HL-60/S4 (cell line): ENCODE data around the gene COX8C.

ENCODE experiments used
- in situ Hi-C: fragments of 300-500 bp; cut with MboI; formaldehyde crosslinking; loops from 2 replicates; pipeline ENCODE4 v1.14.3; 2022; ENCODE audit warnings: low sequenced_read_pairs

Gene COX8C, protein sequence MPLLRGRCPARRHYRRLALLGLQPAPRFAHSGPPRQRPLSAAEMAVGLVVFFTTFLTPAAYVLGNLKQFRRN

GRCh38 chr14:93346926-93347721 is at the start of gene COX8C:
Gene COX8C (plus strand): TSS chr14:93347182. CDS start chr14:93347269, 87 bp downstream.
- in situ Hi-C loops, result no loop called here

DNA sequence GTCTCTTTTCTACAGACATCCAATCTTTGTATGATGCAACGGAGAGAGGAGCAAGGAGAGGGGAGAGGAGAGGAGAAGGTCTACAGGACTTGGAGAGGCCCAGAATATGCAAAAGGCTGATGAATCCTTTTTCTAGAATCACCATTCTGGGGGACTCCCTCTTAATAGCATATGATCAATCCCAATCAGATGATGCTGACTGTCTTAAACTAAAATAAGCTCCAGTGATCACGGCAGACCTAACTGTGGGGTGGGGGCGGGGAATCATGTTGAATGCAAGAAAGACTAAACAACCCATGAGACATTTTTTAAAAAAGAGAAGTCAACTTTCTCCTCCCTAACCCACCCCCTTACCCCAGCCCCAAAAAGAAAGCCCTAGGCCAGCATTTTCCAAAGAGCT is 47.6 kb upstream of the COX8C start:
- in situ Hi-C loops, result no loop called here

DNA sequence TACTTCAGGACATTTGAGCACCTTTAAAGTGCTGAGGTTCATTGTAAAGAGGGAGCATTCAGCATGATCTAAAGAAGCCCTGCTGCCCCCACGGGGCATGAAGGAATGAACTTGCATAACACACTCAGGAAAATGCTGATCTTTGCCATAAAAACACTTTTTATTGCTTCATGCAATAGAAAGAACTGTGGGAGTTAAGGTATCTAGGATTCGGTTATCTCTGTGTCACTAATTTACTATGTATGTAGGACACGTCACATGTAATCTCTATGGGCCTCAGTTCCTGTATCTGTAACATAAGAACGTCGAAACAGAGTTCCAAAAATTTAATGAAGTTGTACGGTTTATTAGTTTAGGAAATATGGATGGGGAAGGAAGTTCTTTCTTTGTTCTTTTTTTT is 47.1 kb upstream of the COX8C start:
- in situ Hi-C loops, result no loop called here

- in situ Hi-C loops, result no loop called here
Measured at GRCh38 chr14:93301821-93302447, 45.0 kb upstream of the COX8C start.

- in situ Hi-C loops, result no loop called here
Measured at GRCh38 chr14:93302688-93303581, 44.0 kb upstream of the COX8C start.

DNA sequence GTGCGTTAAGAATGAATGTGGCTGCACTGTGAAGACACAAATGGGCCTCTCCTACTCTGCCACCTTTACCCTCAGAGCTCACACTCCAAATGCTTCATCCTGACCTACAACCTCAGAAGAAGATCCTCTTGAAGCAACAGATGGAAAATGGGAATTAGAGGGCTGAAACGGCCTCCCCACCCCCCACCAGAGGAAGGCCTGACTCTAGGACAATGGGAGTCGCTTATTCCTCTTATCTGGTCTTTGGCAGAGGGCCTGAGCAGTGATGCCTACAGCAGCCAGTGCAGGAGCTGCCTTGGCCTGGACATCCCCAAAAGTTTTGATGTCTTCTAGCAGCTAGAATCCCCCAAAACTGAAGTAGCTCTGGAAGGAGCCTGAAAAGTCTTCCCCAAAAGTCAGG is 43.3 kb upstream of the COX8C start:
- in situ Hi-C loops, result no loop called here

DNA sequence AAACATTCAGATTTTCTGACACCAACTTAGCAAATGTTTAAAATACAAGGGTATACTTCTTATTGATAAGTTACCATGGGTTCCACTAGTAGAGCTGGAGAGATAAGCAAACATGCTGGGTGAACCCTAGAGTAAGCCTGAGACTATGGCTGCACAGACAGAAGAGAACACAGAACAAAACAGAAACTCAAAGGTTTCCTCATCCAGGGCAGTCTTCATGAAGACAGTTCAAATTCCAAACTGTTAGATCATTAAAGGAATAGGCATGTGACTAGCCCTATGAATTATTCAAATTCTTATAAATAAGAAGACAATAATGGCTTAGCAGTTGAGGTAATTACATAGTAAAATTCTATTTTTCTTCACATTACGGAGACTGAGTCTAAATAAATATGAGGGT is 42.2 kb upstream of the COX8C start:
- in situ Hi-C loops, result no loop called here

DNA sequence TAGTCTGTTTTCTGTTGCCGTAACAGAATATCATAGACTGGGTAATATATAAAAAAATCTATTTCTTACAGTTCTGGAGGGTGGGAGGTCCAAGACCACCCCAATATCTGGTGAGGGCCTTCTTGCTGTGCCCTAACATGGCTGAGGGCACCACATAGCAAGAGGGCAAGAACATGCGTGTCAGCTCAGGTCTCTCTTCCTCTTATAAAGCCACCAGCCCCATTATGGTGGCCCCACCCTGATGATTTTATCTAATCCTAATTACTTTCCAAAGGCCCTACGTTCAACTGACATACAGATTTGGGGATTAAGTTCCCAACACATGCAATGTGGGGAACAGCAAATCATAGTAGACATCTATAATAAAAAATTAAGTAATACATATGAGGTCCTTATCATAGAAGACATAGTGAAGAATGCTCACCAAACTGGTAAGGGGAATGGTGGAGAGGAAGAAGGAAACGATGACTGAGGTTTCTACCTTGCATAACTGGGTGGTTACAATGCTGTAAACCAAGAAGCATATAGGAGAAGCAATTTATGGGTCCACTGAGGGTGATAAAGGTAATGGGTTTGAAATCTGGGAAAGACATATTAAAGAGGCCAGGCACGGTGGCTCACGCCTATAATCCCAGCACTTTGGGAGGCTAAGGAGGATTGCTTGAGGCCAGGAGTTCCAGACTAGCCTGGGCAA is 41.1 kb upstream of the COX8C start:
- in situ Hi-C loops, result no loop called here

DNA sequence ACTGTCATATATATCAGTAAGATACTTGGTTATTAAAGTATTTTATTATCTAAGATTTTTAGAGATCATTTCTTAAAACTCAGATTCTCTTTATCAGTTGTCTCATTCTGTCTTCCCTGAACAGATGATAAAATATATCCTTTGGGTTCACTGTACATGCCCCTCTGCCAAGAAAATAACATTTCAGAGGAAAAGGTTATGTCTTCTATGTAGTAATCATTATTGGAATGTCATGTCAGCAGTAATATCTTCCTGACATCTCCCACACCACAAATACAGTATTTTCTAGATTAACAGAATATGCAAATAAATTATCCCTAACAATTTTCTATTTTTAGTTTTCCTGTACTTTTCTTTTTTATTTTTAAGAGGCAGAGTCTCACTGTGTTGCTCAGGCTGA is 40.2 kb upstream of the COX8C start:
- in situ Hi-C loops, result no loop called here

GRCh38 chr14:93308686-93309345 is 38.2 kb upstream of the COX8C start:
- in situ Hi-C loops, result no loop called here

GRCh38 chr14:93309427-93309966 is 37.5 kb upstream of the COX8C start:
- in situ Hi-C loops, result no loop called here

- in situ Hi-C loops, result no loop called here
Measured at GRCh38 chr14:93311082-93311481, 35.9 kb upstream of the COX8C start.

DNA sequence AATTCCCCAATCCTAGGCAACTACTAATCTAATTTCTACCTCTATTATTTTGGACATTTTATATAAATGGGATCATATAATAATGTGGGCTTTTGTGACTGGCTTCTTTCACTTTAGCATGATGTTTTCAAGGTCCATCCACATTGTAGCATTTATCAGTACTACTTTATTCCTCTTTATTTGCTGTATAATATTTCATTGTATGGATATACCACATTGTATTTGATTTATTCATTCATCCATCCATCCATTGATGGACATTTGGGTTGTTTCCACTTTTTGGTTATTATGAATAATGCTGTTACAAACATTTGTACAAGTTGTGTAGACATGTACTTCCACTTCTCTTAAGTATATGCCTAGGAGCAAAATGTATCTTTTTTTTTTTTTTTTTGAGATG is 31.4 kb upstream of the COX8C start:
- in situ Hi-C loops, result no loop called here

- in situ Hi-C loops, result no loop called here
Measured at GRCh38 chr14:93316716-93317115, 30.3 kb upstream of the COX8C start.

DNA sequence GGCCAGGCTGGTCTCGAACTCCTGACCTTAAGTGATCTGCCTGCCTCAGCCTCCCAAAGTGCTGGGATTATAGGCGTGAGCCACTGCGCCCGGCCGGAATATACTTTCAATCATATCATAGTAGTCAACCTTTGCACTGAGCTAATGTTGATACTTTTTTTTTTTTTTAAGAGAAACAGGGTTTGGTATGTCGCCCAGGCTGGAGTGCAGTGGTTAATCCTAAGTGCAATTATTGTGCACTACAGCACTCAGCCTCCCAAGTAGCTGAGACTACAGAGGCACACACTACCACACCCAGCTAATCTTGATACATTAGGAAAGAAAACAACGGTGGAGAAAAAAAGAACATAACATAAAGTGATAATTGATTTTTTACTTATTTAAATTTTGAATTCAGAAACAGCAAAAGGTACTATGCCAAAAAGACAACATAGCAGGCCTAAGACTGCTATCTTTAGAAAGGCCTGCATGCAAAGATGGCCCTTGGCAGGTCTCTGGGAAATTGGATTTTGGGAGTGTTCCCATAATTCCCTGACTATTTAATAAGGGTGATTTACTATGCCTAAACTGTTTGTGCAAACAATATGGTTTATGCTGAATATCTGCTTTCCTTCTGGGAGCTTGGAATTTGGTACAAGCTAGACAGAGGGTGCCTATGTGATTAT is 29.6 kb upstream of the COX8C start:
- in situ Hi-C loops, result no loop called here

- in situ Hi-C loops, result no loop called here
Measured at GRCh38 chr14:93317875-93318807, 28.8 kb upstream of the COX8C start.

DNA sequence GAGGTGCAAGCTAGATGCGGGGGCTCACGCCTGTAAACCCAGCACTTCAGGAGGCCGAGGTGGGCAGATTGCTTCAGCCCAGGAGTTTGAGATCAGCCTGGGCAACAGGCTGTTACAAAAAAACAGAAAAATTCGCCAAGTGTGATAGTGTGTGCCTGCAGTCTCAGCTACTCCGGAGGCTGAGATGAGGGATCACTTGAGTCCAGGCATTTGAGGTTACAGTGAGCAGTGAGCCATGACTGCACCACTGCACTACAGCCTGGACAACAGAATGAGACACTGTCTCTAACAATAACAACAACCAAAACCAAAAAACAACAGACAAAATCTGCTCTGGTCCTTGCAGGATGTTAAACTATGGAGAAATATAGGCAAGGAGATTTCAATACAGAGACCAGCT is 28.1 kb upstream of the COX8C start:
- in situ Hi-C loops, result no loop called here

- in situ Hi-C loops, result no loop called here
Measured at GRCh38 chr14:93319494-93319893, 27.5 kb upstream of the COX8C start.
